Common myeloid progenitor, CD34-positive (primary cell): ENCODE measurements around the gene PIM1.

Experiments
- CTCF ChIA-PET: fragments of 350-600 bp; sonication (Branson Sonifier 250); formaldehyde crosslinking; loops from one replicate; lab custom pipeline; 2021; ENCODE audit warnings: antibody characterized with exemption; lab: Charles Lee
- POLR2A ChIA-PET: fragments of 350-600 bp; sonication (Branson Sonifier 250); formaldehyde crosslinking; loops from one replicate; lab custom pipeline; 2021; ENCODE audit warnings: antibody characterized with exemption; lab: Charles Lee
- DNase-seq, 3 donors: peaks; one replicate each; pipeline versions ENCODE4 v3.0.0 to v3.0.0-alpha.2; 2013
- H3K27ac ChIP-seq, 2 experiments: 1 replicate in 1 of 2; 2 replicates in 1 of 2; pipeline ENCODE4 v1.7.0; 2013; ENCODE audit warnings: inconsistent platforms in 2 of 2, low read length in 2 of 2, mild to moderate bottlenecking in 2 of 2, low read depth in 1 of 2, moderate library complexity in 1 of 2; ENCODE audit not compliant: severe bottlenecking in 2 of 2, insufficient read depth in 1 of 2, poor library complexity in 1 of 2
- H3K27me3 ChIP-seq, 5 experiments: replicated peaks in 2 of 5; 1 replicate in 3 of 5; 2 replicates in 2 of 5; pipeline versions ENCODE4 v1.6.1 to v1.7.0; 2013; ENCODE audit warnings: low read length in 4 of 5, mild to moderate bottlenecking in 2 of 5, moderate library complexity in 2 of 5, inconsistent platforms in 1 of 5; ENCODE audit not compliant: insufficient read depth in 5 of 5, control insufficient read depth in 4 of 5
- H3K36me3 ChIP-seq, 4 experiments: 1 replicate in 2 of 4; 2 replicates in 2 of 4; pipeline versions ENCODE4 v1.6.1 to v1.7.0; 2013; ENCODE audit warnings: low read length in 3 of 4, control low read depth in 1 of 4, mild to moderate bottlenecking in 1 of 4; ENCODE audit not compliant: control insufficient read depth in 4 of 4, insufficient read depth in 4 of 4
- H3K4me1 ChIP-seq, 4 experiments: 1 replicate in 3 of 4; 2 replicates in 1 of 4; pipeline versions ENCODE4 v1.6.1 to v1.7.1; 2013; ENCODE audit warnings: low read length in 3 of 4, mild to moderate bottlenecking in 3 of 4, control low read depth in 1 of 4, inconsistent platforms in 1 of 4, moderate library complexity in 1 of 4; ENCODE audit not compliant: control insufficient read depth in 4 of 4, insufficient read depth in 4 of 4; ENCODE audit errors: control extremely low read depth in 1 of 4
- H3K4me3 ChIP-seq, 7 experiments: 1 replicate in 4 of 7; 2 replicates in 3 of 7; pipeline versions ENCODE4 v1.5.1 to v1.7.0; 2013; ENCODE audit warnings: mild to moderate bottlenecking in 7 of 7, low read length in 6 of 7, moderate library complexity in 6 of 7, inconsistent platforms in 2 of 7, low read depth in 2 of 7, control low read depth in 1 of 7; ENCODE audit not compliant: insufficient read depth in 4 of 7, control insufficient read depth in 1 of 7; ENCODE audit errors: extremely low read depth in 1 of 7
- H3K9me3 ChIP-seq, 5 experiments: 1 replicate in 4 of 5; 2 replicates in 1 of 5; pipeline versions ENCODE4 v1.6.1 to v1.7.1; 2013; ENCODE audit warnings: low read length in 4 of 5, mild to moderate bottlenecking in 2 of 5, inconsistent platforms in 1 of 5, low read depth in 1 of 5, moderate library complexity in 1 of 5; ENCODE audit not compliant: control insufficient read depth in 4 of 5, insufficient read depth in 2 of 5; ENCODE audit errors: control extremely low read depth in 1 of 5
- WGBS: methylation state at CpG from one replicate; pipeline ENCODE4 v1.1.5; 2013; ENCODE audit not compliant: insufficient coverage; 5-methylcytosine and 5-hydroxymethylcytosine counted together

Gene PIM1

DNA sequence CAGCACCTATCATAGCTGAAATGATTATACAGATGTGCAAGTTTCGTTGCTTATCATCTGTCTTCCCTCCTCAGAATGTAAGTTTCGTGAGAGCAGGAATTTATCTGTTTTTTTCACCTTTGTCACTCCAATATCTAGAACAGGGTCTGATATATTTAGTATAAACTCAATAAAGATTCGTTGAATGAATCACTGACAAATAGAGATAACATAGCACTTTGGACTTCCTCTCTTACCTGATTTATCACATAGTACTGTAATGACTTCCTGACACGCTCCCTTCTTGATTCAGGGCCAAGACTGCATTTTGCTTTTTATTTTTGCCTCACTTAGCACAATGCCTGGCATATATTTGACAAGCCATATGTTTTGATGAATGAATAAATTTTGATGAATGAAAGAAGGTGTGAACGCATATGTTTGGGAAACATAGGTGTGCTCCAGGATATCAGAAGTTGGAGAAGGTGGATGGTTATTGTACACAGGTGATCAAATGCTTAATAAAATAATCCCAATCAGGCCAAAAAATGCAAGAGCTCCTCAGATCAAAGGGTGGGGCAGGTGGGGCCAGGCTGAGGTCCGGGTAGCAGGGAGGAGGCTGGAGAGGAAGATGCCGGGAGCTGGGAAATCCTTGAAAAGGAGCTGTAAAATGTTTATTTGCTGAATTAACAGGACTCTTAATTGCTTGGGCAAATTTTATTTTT, 33.0 kb downstream of the PIM1 start:
- no peak overlapping the region for H3K27ac ChIP-seq
- no peaks in the 10 kb centered on the region for H3K9me3 ChIP-seq
- no peaks in the 10 kb centered on the region for H3K36me3 ChIP-seq
- no peaks in the 10 kb centered on the region for H3K27me3 ChIP-seq
- H3K4me3 ChIP-seq: no peak overlapping the region
- WGBS: 20% methylated on average over 3 of the region's 7 CpGs
- peak in 2 of 3 donors; percentile 79 to 85 for DNase-seq
- peaks cover 19 to 78% (median 69%) of the 10 kb centered on the region in 4 experiments for H3K4me1 ChIP-seq
- POLR2A ChIA-PET: interaction anchor here (0.6 kb wide), 2 partner anchors 14 to 22 kb away, joined by 3 to 4 read pairs; no protein-coding TSS in a partner anchor
- CTCF ChIA-PET: interaction anchor here (0.6 to 23.7 kb wide), 4 partner anchors 25 to 424 kb away, joined by 3 to 618 read pairs (median 213); partner anchors contain the start of gene PIM1

- peaks cover 19 to 83% (median 71%) of the 10 kb centered on the region in 4 experiments for H3K4me1 ChIP-seq
- WGBS: 78% methylated on average over 4 of the region's 7 CpGs
- peak in 1 of 3 donors; percentile 52 for DNase-seq
- no peaks in the 10 kb centered on the region for H3K36me3 ChIP-seq
- ChIA-PET POLR2A (no interaction called here), CTCF (interaction anchor here (1.2 to 23.7 kb wide), 5 partner anchors 10 to 180 kb away, joined by 3 to 618 read pairs (median 57); partner anchors contain the start of gene PIM1)
- H3K27me3 ChIP-seq: no peaks in the 10 kb centered on the region
- peak overlapping the region in 1 of 2 experiments; percentile 7 for H3K27ac ChIP-seq
- H3K4me3 ChIP-seq: peak overlapping the region in 1 of 7 experiments; percentile 15
- no peaks in the 10 kb centered on the region for H3K9me3 ChIP-seq
These were observed 34.2 kb downstream of the PIM1 start for GRCh38 chr6:37204014-37204751.

DNA sequence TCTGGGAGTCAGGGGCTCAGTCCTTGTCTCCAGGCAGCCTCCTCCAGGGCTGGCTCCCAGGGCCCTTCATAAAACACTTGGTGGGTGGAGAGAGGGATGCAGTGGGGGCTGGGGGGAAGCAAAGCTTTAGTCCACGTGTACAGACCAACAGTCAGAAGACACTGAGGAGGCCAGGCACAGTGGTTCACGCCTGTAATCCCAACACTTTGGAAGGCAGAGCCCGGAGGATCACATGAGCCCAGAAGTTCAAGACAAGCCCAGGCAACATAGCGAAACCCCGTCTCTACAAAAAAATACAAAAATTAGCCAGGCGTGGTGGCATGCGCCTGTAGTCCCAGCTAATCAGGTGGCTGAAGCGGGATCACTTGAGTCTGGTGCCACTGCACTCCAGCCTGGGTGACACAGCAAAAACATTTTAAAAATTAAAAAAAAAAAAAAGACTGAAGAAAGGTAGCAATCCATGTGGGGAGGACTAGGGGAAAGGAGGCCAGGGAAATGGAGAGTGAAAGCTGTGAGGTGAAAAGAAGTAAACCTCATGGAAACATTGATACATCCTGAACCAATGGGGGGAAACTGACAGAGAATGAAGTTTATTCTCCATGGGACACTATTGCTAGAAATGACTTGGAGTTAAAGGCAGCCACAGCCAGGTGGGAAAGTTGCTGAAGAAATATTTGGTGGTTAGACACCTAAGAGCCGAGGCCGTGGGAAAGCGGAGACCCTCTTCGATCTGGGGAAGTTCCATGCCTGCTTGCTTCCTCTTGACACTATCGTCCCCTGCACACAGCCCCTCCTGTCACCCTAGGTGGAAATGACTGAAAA, 35.4 kb downstream of the PIM1 start:
- H3K9me3 ChIP-seq: no peaks in the 10 kb centered on the region
- peak overlapping the region in 1 of 2 experiments; percentile 76 for H3K27ac ChIP-seq
- WGBS: 8% methylated on average over 8 of the region's 13 CpGs
- POLR2A ChIA-PET: interaction anchor here (0.6 to 1.6 kb wide), 6 partner anchors 17 to 37 kb away, joined by 3 to 7 read pairs (median 4); no protein-coding TSS in a partner anchor
- DNase-seq: peak in 2 of 3 donors; percentile 77 to 82
- H3K4me3 ChIP-seq: peak overlapping the region in 2 of 7 experiments; percentile 9 to 51
- H3K4me1 ChIP-seq: peaks cover 16 to 79% (median 69%) of the 10 kb centered on the region in 4 experiments
- H3K36me3 ChIP-seq: no peaks in the 10 kb centered on the region
- H3K27me3 ChIP-seq: no peaks in the 10 kb centered on the region
- CTCF ChIA-PET: interaction anchor here (0.6 to 23.7 kb wide), 7 partner anchors 11 to 181 kb away, joined by 3 to 618 read pairs (median 14); partner anchors contain the start of gene PIM1

GRCh38 chr6:37205997-37206340, 36.0 kb downstream of the PIM1 start:
- no peaks in the 10 kb centered on the region for H3K27me3 ChIP-seq
- H3K9me3 ChIP-seq: no peaks in the 10 kb centered on the region
- H3K4me3 ChIP-seq: peak overlapping the region in 2 of 7 experiments; percentile 11 to 51
- ChIA-PET CTCF (interaction anchor here (1.0 to 23.7 kb wide), 5 partner anchors 11 to 182 kb away, joined by 7 to 618 read pairs (median 57); partner anchors contain the start of gene PIM1), POLR2A (interaction anchor here (0.6 to 1.6 kb wide), 4 partner anchors 18 to 38 kb away, joined by 3 to 7 read pairs (median 4); no protein-coding TSS in a partner anchor)
- peaks cover 16 to 76% (median 68%) of the 10 kb centered on the region in 4 experiments for H3K4me1 ChIP-seq
- DNase-seq: peak in 1 of 3 donors; percentile 33
- no peaks in the 10 kb centered on the region for H3K36me3 ChIP-seq
- WGBS: 93% methylated on average over 2 of the region's 4 CpGs
- peak overlapping the region in 1 of 2 experiments; percentile 76 for H3K27ac ChIP-seq

DNA sequence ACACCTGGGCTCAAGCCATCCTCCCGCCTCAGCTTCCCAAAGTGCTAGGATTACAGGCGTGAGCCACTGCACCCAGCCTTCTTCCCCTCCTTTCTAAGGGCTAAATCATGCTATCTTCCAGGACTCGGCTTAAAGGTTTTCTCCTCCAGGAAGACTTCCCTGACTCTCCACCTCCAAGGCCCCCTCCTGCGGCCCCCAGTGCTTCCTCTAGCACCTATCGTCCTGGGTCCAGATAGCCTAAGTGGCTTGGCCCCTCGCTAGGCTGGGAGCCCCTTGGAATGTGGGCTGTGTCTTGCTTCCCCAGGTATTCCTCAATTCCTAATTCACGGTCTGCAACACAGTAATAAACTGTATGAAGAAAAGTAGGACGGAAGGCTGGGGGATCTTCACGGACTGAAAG, 36.7 kb downstream of the PIM1 start:
- WGBS: 98% methylated on average over 9 of the region's 9 CpGs
- POLR2A ChIA-PET: no interaction called here
- no peaks in the 10 kb centered on the region for H3K9me3 ChIP-seq
- no peak overlapping the region for H3K27ac ChIP-seq
- no peak overlapping the region for H3K4me3 ChIP-seq
- DNase-seq: no peak
- H3K36me3 ChIP-seq: no peaks in the 10 kb centered on the region
- CTCF ChIA-PET: interaction anchor here (1.0 to 23.7 kb wide), 9 partner anchors 12 to 448 kb away, joined by 4 to 618 read pairs (median 22); partner anchors contain the start of genes PIM1 and PPIL1
- H3K27me3 ChIP-seq: no peaks in the 10 kb centered on the region
- H3K4me1 ChIP-seq: peaks cover 16 to 74% (median 64%) of the 10 kb centered on the region in 4 experiments

- Histone ChIP-seq H3K27me3 (no peaks in the 10 kb centered on the region), H3K9me3 (no peaks in the 10 kb centered on the region), H3K27ac (no peak overlapping the region), H3K36me3 (no peaks in the 10 kb centered on the region), H3K4me3 (no peak overlapping the region), H3K4me1 (peaks cover 10 to 61% (median 53%) of the 10 kb centered on the region in 4 experiments)
- ChIA-PET POLR2A (interaction anchor here (0.7 to 2.1 kb wide), 3 partner anchors 32 to 233 kb away, joined by 3 to 8 read pairs (median 4); no protein-coding TSS in a partner anchor), CTCF (interaction anchor here (1.1 to 23.7 kb wide), 13 partner anchors 9 to 449 kb away, joined by 3 to 618 read pairs (median 5); partner anchors contain the start of gene PIM1)
- DNase-seq: peak; percentile 87 to 92 (median 90)
- 56% methylated on average over 7 of the region's 7 CpGs for WGBS
These were observed 38.0 kb downstream of the PIM1 start for GRCh38 chr6:37207903-37208456.
